ENCODE measurements around the gene PSMC3. TPM values are rescaled to one million over a fixed set of nuclear protein-coding genes. Genes with fewer than 3 reads are reported as not detected.

The PSMC3 gene
- total and polyA plus RNA-seq, 9 of the 15 experiments (the other 6 are each of a cell fraction or from before 2014, with no cell fraction given) = 44.3 to 324 (median 240) TPM

DNA sequence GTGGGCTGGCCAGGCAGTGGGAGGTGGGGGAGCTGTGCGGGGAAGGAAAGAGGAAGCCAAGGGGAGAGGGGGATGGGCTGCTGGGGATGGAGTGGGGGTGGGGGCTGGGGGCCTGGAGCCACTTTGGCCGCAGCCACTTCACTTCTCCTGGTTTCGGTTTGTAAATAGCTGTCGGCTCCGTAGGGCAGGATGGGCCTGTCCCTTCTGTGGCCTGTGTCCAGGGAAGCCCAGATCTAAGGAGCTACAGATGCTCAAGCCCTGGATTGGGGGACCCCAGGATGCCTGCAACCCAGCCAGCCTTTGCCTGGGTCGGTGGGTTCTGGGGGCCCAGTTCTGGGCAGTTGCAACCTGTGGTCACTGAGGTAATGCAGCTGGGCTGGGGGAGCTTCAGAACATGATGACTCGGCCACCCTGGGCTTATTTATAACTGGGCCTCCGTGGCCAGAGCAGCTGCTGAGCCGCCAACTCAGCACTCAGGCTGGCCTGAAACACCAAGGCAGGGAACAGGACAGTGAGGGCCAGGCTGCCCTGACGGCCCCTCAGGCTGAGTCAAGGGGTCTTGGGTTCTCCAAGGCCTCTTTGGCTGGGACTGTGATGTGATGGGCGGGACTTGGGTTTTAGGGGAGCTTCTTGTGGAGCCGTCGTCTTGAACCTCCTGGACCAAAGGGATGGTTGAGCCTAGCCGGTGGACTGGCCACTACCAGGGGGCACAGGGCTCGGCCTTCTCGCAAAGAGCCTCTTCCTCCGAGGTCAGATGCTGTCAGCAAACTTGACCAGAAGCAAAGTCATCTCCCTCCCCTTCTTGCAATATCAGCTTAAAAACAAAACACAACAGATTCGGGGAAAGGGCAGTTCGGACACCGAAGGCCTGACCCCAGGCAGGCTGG is 32.8 kb downstream of the PSMC3 start (continued):
- TF ChIP-seq BCLAF1 (IDR thresholded peaks at IDR 0.05; ENCODE audit: borderline replicate concordance in 1 of 2, control insufficient read depth in 1 of 2, low read depth in 2 of 2, low read length in 1 of 2) (no peak), CREBBP (IDR thresholded peaks at IDR 0.05; ENCODE audit: low read depth, low read length) (no peak), RBFOX2 (IDR thresholded peaks at IDR 0.05; ENCODE audit: low read depth, low read length) (no peak; the same call in 1 of the 2 replicates), ZNF764 (CRISPR knock-in tag; IDR thresholded peaks at IDR 0.05; ENCODE audit: low read depth) (no peak), RUNX1 (IDR thresholded peaks at IDR 0.05; ENCODE audit: low read depth) (no peak), FOXK1 (CRISPR knock-in tag; IDR thresholded peaks at IDR 0.05; ENCODE audit: borderline replicate concordance) (no peak), SREBF2 (CRISPR knock-in tag; IDR thresholded peaks at IDR 0.05) (no peak), TAF1 (IDR thresholded peaks at IDR 0.05; ENCODE audit: control insufficient read depth, extremely low read depth, insufficient read depth, low read length, severe bottlenecking) (no peak), THRAP3 (IDR thresholded peaks at IDR 0.05; ENCODE audit: borderline replicate concordance) (no peak), DMBX1 (CRISPR knock-in tag; IDR thresholded peaks at IDR 0.05; ENCODE audit: borderline replicate concordance) (no peak), ZNF174 (CRISPR knock-in tag; IDR thresholded peaks at IDR 0.05) (no peak), HMBOX1 (IDR thresholded peaks at IDR 0.05) (no peak), HNRNPK (IDR thresholded peaks at IDR 0.05; ENCODE audit: low read depth, low read length, poor library complexity, severe bottlenecking) (no peak), ZNF707 (CRISPR knock-in tag; conservative IDR thresholded peaks at IDR 0.05) (no peak), ATF1 (CRISPR knock-in tag; IDR thresholded peaks at IDR 0.05) (no peak), ATF1 (tag; IDR thresholded peaks at IDR 0.05) (no peak), NFIC (IDR thresholded peaks at IDR 0.05) (no peak), KLF13 (tag; IDR thresholded peaks at IDR 0.05; ENCODE audit: borderline replicate concordance, low read depth) (no peak)
- TF ChIP-seq, protein P1, sequence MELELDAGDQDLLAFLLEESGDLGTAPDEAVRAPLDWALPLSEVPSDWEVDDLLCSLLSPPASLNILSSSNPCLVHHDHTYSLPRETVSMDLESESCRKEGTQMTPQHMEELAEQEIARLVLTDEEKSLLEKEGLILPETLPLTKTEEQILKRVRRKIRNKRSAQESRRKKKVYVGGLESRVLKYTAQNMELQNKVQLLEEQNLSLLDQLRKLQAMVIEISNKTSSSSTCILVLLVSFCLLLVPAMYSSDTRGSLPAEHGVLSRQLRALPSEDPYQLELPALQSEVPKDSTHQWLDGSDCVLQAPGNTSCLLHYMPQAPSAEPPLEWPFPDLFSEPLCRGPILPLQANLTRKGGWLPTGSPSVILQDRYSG (tag; conservative IDR thresholded peaks at IDR 0.05; ENCODE audit: low read depth) = 0 out of 2 replicates have a peak, but pooled peaks have one; percentile 42
